Kidney epithelial cell (primary cell): ENCODE measurements around the gene RAD51B. TPM values are rescaled to one million over a fixed set of nuclear protein-coding genes. Genes with fewer than 3 reads are reported as not detected.

Experiments used
- DNase-seq: peaks from one replicate; pipeline ENCODE4 v3.0.0-alpha.2; 2010; ENCODE audit warnings: low read depth
- H3K27me3 ChIP-seq: 2 replicates; pipeline ENCODE4 v1.6.0; 2011; ENCODE audit warnings: low read length; ENCODE audit not compliant: control insufficient read depth, insufficient read depth
- H3K36me3 ChIP-seq: 2 replicates; pipeline ENCODE4 v1.5.1; 2011; ENCODE audit warnings: low read length; ENCODE audit not compliant: control insufficient read depth, insufficient read depth
- H3K4me3 ChIP-seq: 2 replicates; pipeline ENCODE4 v1.5.1; 2011; ENCODE audit warnings: low read depth, mild to moderate bottlenecking, control low read depth, low read length
- total RNA-seq: library from RNA; depleted of rRNA; stranded (reverse); fragments of >200 nt; gene quantifications from 2 replicates; pipeline ENCODE4 v1.2.3, GENCODE V29; 2015
- TF ChIP-seq, protein P1 (sequence below): IDR thresholded peaks from 2 replicates; pipeline ENCODE4 v1.5.1; 2011; ENCODE audit warnings: mild to moderate bottlenecking, moderate library complexity, low read length, control low read depth, inconsistent platforms; ENCODE audit not compliant: insufficient read depth, poor library complexity, severe bottlenecking

The RAD51B gene
- total RNA-seq, 1 donor from 2014 or later, result 9.5 TPM

GRCh38 chr14:68509188-68509983, 689.8 kb downstream of the RAD51B start:
- no peaks in the 10 kb centered on the region for H3K27me3 ChIP-seq
- TF ChIP-seq, protein P1, sequence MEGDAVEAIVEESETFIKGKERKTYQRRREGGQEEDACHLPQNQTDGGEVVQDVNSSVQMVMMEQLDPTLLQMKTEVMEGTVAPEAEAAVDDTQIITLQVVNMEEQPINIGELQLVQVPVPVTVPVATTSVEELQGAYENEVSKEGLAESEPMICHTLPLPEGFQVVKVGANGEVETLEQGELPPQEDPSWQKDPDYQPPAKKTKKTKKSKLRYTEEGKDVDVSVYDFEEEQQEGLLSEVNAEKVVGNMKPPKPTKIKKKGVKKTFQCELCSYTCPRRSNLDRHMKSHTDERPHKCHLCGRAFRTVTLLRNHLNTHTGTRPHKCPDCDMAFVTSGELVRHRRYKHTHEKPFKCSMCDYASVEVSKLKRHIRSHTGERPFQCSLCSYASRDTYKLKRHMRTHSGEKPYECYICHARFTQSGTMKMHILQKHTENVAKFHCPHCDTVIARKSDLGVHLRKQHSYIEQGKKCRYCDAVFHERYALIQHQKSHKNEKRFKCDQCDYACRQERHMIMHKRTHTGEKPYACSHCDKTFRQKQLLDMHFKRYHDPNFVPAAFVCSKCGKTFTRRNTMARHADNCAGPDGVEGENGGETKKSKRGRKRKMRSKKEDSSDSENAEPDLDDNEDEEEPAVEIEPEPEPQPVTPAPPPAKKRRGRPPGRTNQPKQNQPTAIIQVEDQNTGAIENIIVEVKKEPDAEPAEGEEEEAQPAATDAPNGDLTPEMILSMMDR, result no peak
- no peak for DNase-seq
- H3K36me3 ChIP-seq, result no peaks in the 10 kb centered on the region
- H3K4me3 ChIP-seq, result no peak overlapping the region

GRCh38 chr14:68510201-68511128, 690.9 kb downstream of the RAD51B start:
- no peaks in the 10 kb centered on the region for H3K27me3 ChIP-seq
- TF ChIP-seq, protein P1, result no peak
- no peak for DNase-seq
- H3K36me3 ChIP-seq, result no peaks in the 10 kb centered on the region
- no peak overlapping the region for H3K4me3 ChIP-seq

GRCh38 chr14:68511129-68512047, 691.8 kb downstream of the RAD51B start:
- no peak for DNase-seq
- Histone ChIP-seq H3K36me3 (no peaks in the 10 kb centered on the region), H3K27me3 (no peaks in the 10 kb centered on the region), H3K4me3 (no peak overlapping the region)
- TF ChIP-seq, protein P1, result no peak

- no peaks in the 10 kb centered on the region for H3K27me3 ChIP-seq
- H3K36me3 ChIP-seq, result no peaks in the 10 kb centered on the region
- no peak for DNase-seq
- no peak overlapping the region for H3K4me3 ChIP-seq
- TF ChIP-seq, protein P1, result no peak
Measured at GRCh38 chr14:68512088-68512487, 692.5 kb downstream of the RAD51B start.

- no peaks in the 10 kb centered on the region for H3K27me3 ChIP-seq
- no peak for DNase-seq
- TF ChIP-seq, protein P1, result no peak
Measured at GRCh38 chr14:68513137-68513536, 693.6 kb downstream of the RAD51B start.

More at GRCh38 chr14:68513137-68513536, 693.6 kb downstream of the RAD51B start:
- no peak overlapping the region for H3K4me3 ChIP-seq
- no peaks in the 10 kb centered on the region for H3K36me3 ChIP-seq
